ENCODE data around the gene PAM.

DNA sequence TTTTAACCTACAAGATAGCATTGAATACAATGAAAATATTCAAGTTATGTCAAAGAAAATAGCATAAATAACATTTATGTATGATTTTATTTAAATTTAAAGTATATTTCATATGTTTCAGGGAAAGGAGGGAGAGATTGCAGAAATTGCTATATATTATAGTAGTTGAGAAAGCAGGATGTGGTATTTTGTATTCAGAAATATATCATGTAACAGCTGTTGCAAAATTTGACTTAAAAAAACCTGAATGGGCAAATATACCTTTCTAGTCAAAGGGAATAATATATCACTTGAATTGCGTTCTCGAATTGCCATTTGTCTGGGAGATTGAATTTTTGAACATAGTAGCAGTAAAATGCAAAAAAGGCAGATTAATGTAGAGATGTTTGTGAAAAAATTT lies 80.6 kb downstream of the PAM start:
- TF ChIP-seq, protein P1, sequence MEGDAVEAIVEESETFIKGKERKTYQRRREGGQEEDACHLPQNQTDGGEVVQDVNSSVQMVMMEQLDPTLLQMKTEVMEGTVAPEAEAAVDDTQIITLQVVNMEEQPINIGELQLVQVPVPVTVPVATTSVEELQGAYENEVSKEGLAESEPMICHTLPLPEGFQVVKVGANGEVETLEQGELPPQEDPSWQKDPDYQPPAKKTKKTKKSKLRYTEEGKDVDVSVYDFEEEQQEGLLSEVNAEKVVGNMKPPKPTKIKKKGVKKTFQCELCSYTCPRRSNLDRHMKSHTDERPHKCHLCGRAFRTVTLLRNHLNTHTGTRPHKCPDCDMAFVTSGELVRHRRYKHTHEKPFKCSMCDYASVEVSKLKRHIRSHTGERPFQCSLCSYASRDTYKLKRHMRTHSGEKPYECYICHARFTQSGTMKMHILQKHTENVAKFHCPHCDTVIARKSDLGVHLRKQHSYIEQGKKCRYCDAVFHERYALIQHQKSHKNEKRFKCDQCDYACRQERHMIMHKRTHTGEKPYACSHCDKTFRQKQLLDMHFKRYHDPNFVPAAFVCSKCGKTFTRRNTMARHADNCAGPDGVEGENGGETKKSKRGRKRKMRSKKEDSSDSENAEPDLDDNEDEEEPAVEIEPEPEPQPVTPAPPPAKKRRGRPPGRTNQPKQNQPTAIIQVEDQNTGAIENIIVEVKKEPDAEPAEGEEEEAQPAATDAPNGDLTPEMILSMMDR (IDR thresholded peaks at IDR 0.05; ENCODE audit: extremely low read depth in 1 of 2, insufficient read depth in 1 of 2, low read depth in 1 of 2, low read length in 2 of 2): no peak
- no peak for TF ChIP-seq MYC (IDR thresholded peaks at IDR 0.05; ENCODE audit: low read depth, low read length)
